Panc1 (cell line): ENCODE data around the gene CLSTN2. TPM values are rescaled to one million over a fixed set of nuclear protein-coding genes. Genes with fewer than 3 reads are reported as not detected.

Source experiments
- ATAC-seq: fragments of 200-7000 bp; cut with Tn5 transposase; 2 replicates; pipeline ENCODE4 v1.9.1; 2020; ENCODE audit warnings: mild to moderate bottlenecking, moderate library complexity
- BruUV-seq: library from RNA; stranded (reverse); fragments of 400-500 nt; replicated peaks from 2 replicates; lab custom pipeline; 2021; lab: Mats Ljungman, UMichigan
- CTCF ChIA-PET: fragments of 300-600 bp; sonication (Branson Sonifier 250); formaldehyde crosslinking; loops from one replicate; lab custom pipeline; 2022; ENCODE audit warnings: antibody characterized with exemption; lab: Charles Lee
- POLR2A ChIA-PET: fragments of 300-600 bp; sonication (Branson Sonifier 250); formaldehyde crosslinking; loops from one replicate; lab custom pipeline; 2022; ENCODE audit warnings: antibody characterized with exemption; lab: Charles Lee
- DNase-seq: peaks from one replicate; pipeline ENCODE4 v3.0.0-alpha.2; 2010; ENCODE audit warnings: low read depth, low spot score
- H3K27ac ChIP-seq: 2 replicates; pipeline ENCODE4 v1.5.1; 2011; ENCODE audit warnings: mild to moderate bottlenecking, low read length, inconsistent platforms
- H3K27me3 ChIP-seq: fragments of 200-500 bp; sonication (Bioruptor generic); 2 replicates; pipeline ENCODE4 v1.6.0; 2014; ENCODE audit warnings: low read length, inconsistent platforms; ENCODE audit not compliant: control insufficient read depth, insufficient read depth
- H3K36me3 ChIP-seq: fragments of 200-500 bp; sonication (Bioruptor generic); 2 replicates; pipeline ENCODE4 v1.5.1; 2014; ENCODE audit warnings: inconsistent platforms, mild to moderate bottlenecking, low read length, moderate library complexity; ENCODE audit not compliant: control insufficient read depth, insufficient read depth
- H3K4me1 ChIP-seq: 2 replicates; pipeline ENCODE4 v1.5.1; 2011; ENCODE audit warnings: inconsistent platforms, mild to moderate bottlenecking, low read length, moderate library complexity; ENCODE audit not compliant: control insufficient read depth, insufficient read depth
- H3K4me3 ChIP-seq, 2 experiments: 2 replicates each; pipeline ENCODE4 v1.5.1; 2011 to 2012; ENCODE audit warnings: low read depth in 2 of 2, low read length in 2 of 2, mild to moderate bottlenecking in 2 of 2, inconsistent platforms in 1 of 2, moderate library complexity in 1 of 2
- H3K9me3 ChIP-seq: fragments of 200-500 bp; sonication (Bioruptor generic); 2 replicates; pipeline ENCODE4 v1.5.1; 2014; ENCODE audit warnings: low read depth, mild to moderate bottlenecking, inconsistent platforms, low read length, moderate library complexity; ENCODE audit not compliant: control insufficient read depth, insufficient read depth
- CTCF ChIP-seq: fragments of 450-650 bp; IDR thresholded peaks from 2 replicates; pipeline ENCODE4 v1.5.1; 2017; ENCODE audit warnings: mild to moderate bottlenecking
- POLR2AphosphoS5 ChIP-seq: IDR thresholded peaks from 2 replicates; pipeline ENCODE4 v1.6.1; 2012; ENCODE audit warnings: mild to moderate bottlenecking, low read depth, low read length, moderate library complexity
- REST ChIP-seq, 2 experiments: IDR thresholded peaks; 2 replicates each; pipeline ENCODE4 v1.6.1; 2011 to 2012; ENCODE audit warnings: low read depth in 2 of 2, control low read depth in 1 of 2, low read length in 1 of 2, mild to moderate bottlenecking in 1 of 2, moderate library complexity in 1 of 2; ENCODE audit not compliant: insufficient read depth in 1 of 2
- SIN3A ChIP-seq: IDR thresholded peaks from 2 replicates; pipeline ENCODE4 v1.6.1; 2012; ENCODE audit warnings: low read depth, mild to moderate bottlenecking, low read length, moderate library complexity, borderline replicate concordance; ENCODE audit not compliant: insufficient read depth
- TCF7L2 ChIP-seq: IDR thresholded peaks from 2 replicates; pipeline ENCODE4 v1.6.1; 2011; ENCODE audit warnings: mild to moderate bottlenecking, low read depth, low read length, inconsistent platforms
- in situ Hi-C: cut with HindIII; loops from 2 replicates; pipeline ENCODE4 v1.10.0; 2016; ENCODE audit warnings: low sequenced_read_pairs, low pct_unique_long_range_greater_than_20kb
- intact Hi-C: fragments of 100-400 bp; cut with micrococcal nuclease; formaldehyde crosslinking; loops from one replicate; pipeline ENCODE4 v1.10.0; 2022; ENCODE audit not compliant: unreplicated experiment
- total RNA-seq: library from RNA; stranded (reverse); gene quantifications from one replicate; pipeline ENCODE4 v1.2.1, GENCODE V29; 2021; ENCODE audit not compliant: unreplicated experiment

The CLSTN2 gene
- total RNA-seq, 1 experiment from 2014 or later: 0.03 TPM

GRCh38 chr3:140311428-140311827 lies 376.4 kb downstream of the CLSTN2 start:
- Histone ChIP-seq H3K27ac (no peak overlapping the region), H3K4me3 (no peak overlapping the region), H3K4me1 (no peaks in the 10 kb centered on the region), H3K27me3 (0 out of 2 replicates have a peak, but pooled peaks cover 2% of the 10 kb centered on the region), H3K36me3 (no peaks in the 10 kb centered on the region), H3K9me3 (no peaks in the 10 kb centered on the region)
- no peak for TF ChIP-seq CTCF
- TF ChIP-seq TCF7L2: no peak
- TF ChIP-seq REST (IDR thresholded peaks at IDR 0.05; ENCODE audit: insufficient read depth in 1 of 2, low read depth in 2 of 2, low read length in 1 of 2): no peak
- no peak for TF ChIP-seq SIN3A
- no peak for TF ChIP-seq POLR2AphosphoS5
- no TSS peak for BruUV-seq
- POLR2A ChIA-PET: no interaction called here
- CTCF ChIA-PET: no interaction called here
- in situ Hi-C loops (no loop called here), intact Hi-C loops (no loop called here)
- ATAC-seq (no peak), DNase-seq (no peak)

GRCh38 chr3:140315955-140316354 lies 381.0 kb downstream of the CLSTN2 start:
- BruUV-seq: no TSS peak
- TF ChIP-seq POLR2AphosphoS5: no peak
- TF ChIP-seq TCF7L2: no peak
- no peak for TF ChIP-seq CTCF
- TF ChIP-seq SIN3A: no peak
- no peak for TF ChIP-seq REST (IDR thresholded peaks at IDR 0.05; ENCODE audit: insufficient read depth in 1 of 2, low read depth in 2 of 2, low read length in 1 of 2)
- ATAC-seq (no peak), DNase-seq (no peak)
- POLR2A ChIA-PET: no interaction called here
- no peaks in the 10 kb centered on the region for H3K9me3 ChIP-seq
- no peaks in the 10 kb centered on the region; the same call in 1 of the 2 replicates for H3K27me3 ChIP-seq
- intact Hi-C loops (no loop called here), in situ Hi-C loops (no loop called here)
- CTCF ChIA-PET: no interaction called here
- H3K4me1 ChIP-seq: no peaks in the 10 kb centered on the region
- no peak overlapping the region for H3K4me3 ChIP-seq
- no peaks in the 10 kb centered on the region for H3K36me3 ChIP-seq
- H3K27ac ChIP-seq: no peak overlapping the region
